Measurements from ENCODE around the gene EZR. TPM values are rescaled to one million over a fixed set of nuclear protein-coding genes. Genes with fewer than 3 reads are reported as not detected.

EZR gene
- total RNA-seq, 4 donors from 2014 or later = 88.0 to 190 (median 177) TPM

DNA sequence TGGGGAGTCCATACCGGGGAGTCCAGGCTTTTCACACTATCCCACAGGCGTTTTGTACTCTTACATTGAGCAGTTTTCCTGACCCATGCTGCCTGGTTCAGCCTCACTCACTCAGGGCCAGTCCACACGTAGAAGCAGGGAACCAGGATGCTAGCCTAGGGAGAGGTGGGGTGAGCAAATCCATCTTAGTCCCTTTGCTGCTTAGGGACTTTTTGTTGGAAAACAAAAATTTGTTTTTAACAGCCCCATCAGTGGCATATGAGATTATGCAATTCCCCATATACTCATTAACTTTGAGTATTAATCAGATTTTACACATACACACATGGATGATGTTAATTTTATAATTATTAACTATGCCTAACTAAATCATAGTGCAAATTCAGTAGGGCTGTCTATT is 84.2 kb downstream of the EZR start:
- Histone ChIP-seq H3K27ac (no peak overlapping the region), H3K4me3 (no peak overlapping the region), H3K9me3 (peaks cover 0 to 22% (median 0%) of the 10 kb centered on the region in 3 donors), H3K4me1 (no peaks in the 10 kb centered on the region), H3K27me3 (no peaks in the 10 kb centered on the region), H3K36me3 (peaks cover 0 to 18% of the 10 kb centered on the region in 2 donors)
- ATAC-seq = no peak
- WGBS, 2 donors (ENCODE audit: low coverage in 1 of 2) = 90 to 94% methylated on average over 2 to 3 of the region's 3 CpGs
- TF ChIP-seq POLR2AphosphoS5 (IDR thresholded peaks at IDR 0.05) (no peak), POLR2A (IDR thresholded peaks at IDR 0.05) (no peak), EP300 (IDR thresholded peaks at IDR 0.05) (no peak)
- TF ChIP-seq, protein P1, sequence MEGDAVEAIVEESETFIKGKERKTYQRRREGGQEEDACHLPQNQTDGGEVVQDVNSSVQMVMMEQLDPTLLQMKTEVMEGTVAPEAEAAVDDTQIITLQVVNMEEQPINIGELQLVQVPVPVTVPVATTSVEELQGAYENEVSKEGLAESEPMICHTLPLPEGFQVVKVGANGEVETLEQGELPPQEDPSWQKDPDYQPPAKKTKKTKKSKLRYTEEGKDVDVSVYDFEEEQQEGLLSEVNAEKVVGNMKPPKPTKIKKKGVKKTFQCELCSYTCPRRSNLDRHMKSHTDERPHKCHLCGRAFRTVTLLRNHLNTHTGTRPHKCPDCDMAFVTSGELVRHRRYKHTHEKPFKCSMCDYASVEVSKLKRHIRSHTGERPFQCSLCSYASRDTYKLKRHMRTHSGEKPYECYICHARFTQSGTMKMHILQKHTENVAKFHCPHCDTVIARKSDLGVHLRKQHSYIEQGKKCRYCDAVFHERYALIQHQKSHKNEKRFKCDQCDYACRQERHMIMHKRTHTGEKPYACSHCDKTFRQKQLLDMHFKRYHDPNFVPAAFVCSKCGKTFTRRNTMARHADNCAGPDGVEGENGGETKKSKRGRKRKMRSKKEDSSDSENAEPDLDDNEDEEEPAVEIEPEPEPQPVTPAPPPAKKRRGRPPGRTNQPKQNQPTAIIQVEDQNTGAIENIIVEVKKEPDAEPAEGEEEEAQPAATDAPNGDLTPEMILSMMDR (IDR thresholded peaks at IDR 0.05) = no peak

DNA sequence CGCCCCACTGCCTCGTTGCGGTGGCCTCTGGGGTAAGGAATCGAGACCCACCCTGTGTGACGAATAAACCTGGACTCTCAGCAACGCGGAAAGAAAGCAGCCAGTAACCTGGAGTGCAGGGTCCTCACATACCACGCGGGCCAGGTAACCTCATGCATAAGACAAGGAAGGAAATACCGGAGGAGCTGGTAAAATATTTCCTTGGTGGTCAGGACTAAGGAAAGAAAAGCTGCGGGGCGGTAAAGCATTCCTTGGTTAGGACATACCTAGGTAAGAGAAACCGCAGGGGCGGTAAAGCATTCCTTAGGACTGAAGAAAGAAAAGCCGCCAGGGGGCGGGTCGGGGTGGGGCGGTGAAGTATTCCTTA is 88.6 kb downstream of the EZR start:
- peaks cover 0 to 13% of the 10 kb centered on the region in 2 donors for H3K36me3 ChIP-seq
- H3K4me1 ChIP-seq = no peaks in the 10 kb centered on the region
- H3K27ac ChIP-seq = no peak overlapping the region
- no peaks in the 10 kb centered on the region for H3K27me3 ChIP-seq
- TF ChIP-seq EP300 (IDR thresholded peaks at IDR 0.05) = no peak
- TF ChIP-seq, protein P1 (IDR thresholded peaks at IDR 0.05) = no peak
- TF ChIP-seq POLR2AphosphoS5 (IDR thresholded peaks at IDR 0.05) = no peak
- no peak for TF ChIP-seq POLR2A (IDR thresholded peaks at IDR 0.05)
- no peak overlapping the region for H3K4me3 ChIP-seq
- WGBS, 2 donors (ENCODE audit: low coverage in 1 of 2) = 70% methylated on average over 2 of the region's 18 CpGs; no CpG with 5 or more reads in 1 of the 2 donors
- H3K9me3 ChIP-seq = peaks cover 0 to 11% (median 0%) of the 10 kb centered on the region in 3 donors
- no peak for ATAC-seq

DNA sequence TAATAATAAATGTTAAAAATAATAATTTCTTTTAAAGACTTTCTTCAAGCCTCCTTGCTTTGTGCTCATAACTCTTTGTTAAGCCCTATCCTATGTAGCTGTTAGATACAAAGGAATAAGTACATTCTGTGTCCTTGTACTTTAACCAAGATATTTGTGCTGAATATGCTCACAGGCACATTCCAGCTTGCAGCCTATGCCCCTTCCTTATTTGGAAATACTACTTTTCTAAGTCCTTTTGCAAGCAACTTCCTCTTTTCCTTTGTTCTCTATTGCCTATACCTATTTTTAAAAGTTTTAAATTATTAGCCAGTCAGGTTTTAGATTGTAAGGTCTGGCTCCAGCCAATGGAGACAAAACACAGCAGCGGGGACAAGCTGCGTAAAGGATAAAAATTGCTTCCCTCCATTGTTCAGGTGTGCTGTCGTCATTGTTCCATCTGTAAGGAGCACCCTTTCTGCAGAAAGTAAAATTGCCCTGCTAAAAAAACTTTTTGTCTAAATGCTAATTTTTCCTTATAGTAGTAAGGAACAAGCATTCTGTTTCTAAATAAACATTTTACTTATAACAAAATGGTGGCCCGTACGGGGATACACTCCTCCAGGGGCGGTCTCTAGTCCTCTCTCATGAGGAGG is 89.1 kb downstream of the EZR start:
- no peaks in the 10 kb centered on the region for H3K27me3 ChIP-seq
- 95 to 100% methylated on average over 3 to 4 of the region's 6 CpGs for WGBS, 2 donors (ENCODE audit: low coverage in 1 of 2)
- H3K36me3 ChIP-seq = peaks cover 0 to 15% of the 10 kb centered on the region in 2 donors
- no peak overlapping the region for H3K4me3 ChIP-seq
- H3K27ac ChIP-seq = no peak overlapping the region
- H3K4me1 ChIP-seq = no peaks in the 10 kb centered on the region
- TF ChIP-seq POLR2AphosphoS5 (IDR thresholded peaks at IDR 0.05) = no peak
- TF ChIP-seq, protein P1 (IDR thresholded peaks at IDR 0.05) = no peak
- TF ChIP-seq POLR2A (IDR thresholded peaks at IDR 0.05) = no peak
- H3K9me3 ChIP-seq = peaks cover 0 to 11% (median 0%) of the 10 kb centered on the region in 3 donors
- no peak for ATAC-seq

DNA sequence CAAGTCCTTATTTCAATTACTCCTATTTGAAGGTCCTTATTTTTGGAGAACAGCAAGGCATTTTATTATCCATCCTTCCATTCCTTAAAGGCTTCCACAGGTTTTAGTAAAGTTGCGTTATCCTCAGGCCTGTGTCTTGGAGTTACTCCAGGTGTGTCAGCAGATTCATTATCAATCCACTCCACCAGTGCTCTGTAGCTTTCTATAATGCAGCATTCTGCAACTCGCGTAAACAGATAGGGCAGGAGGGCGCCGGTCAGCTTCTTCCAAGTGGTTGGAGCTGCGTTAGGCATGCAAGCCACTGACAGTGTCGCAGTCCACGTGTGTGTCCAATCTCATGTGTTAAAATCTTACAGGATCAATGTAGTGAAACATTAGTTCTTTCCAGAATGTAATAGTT is 93.5 kb downstream of the EZR start:
- Histone ChIP-seq H3K9me3 (no peaks in the 10 kb centered on the region), H3K4me1 (no peaks in the 10 kb centered on the region), H3K36me3 (peaks cover 0 to 11% of the 10 kb centered on the region in 2 donors), H3K4me3 (no peak overlapping the region), H3K27me3 (no peaks in the 10 kb centered on the region), H3K27ac (no peak overlapping the region)
- ATAC-seq = no peak
- 93 to 97% methylated on average over 5 to 7 of the region's 8 CpGs for WGBS, 2 donors (ENCODE audit: low coverage in 1 of 2)
- TF ChIP-seq, protein P1 (IDR thresholded peaks at IDR 0.05) = no peak
- no peak for TF ChIP-seq POLR2A (IDR thresholded peaks at IDR 0.05)
- TF ChIP-seq EP300 (IDR thresholded peaks at IDR 0.05) = no peak
- TF ChIP-seq POLR2AphosphoS5 (IDR thresholded peaks at IDR 0.05) = no peak

DNA sequence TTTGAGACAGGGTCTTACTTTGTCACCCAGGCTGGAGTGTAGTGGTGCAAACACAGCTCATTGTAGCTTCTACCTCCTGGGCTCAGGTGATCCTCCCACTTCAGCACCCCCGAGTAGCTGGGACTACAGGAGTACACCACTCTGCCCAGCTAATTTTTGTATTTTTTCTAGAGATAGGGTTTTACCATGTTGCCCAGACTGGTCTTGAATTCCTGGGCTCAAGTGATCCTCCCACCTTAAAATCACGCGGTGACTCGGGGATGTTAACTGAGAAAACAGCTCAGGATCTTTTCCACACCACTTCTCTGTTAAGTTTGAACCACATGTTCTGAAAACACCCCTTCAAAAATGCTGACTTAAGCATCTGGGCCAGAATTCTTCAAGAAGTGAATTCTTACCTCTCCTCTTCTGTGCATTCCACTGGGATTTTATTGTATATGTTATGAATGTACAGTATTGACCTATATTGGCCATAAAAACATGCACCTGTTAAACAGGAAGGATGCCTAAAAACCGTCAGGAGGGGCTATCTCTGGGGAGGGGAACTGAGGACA is 96.9 kb downstream of the EZR start:
- no peak overlapping the region for H3K27ac ChIP-seq
- no peaks in the 10 kb centered on the region for H3K27me3 ChIP-seq
- H3K36me3 ChIP-seq = peaks cover 0 to 27% of the 10 kb centered on the region in 2 donors
- 60 to 95% methylated on average over 2 to 5 of the region's 5 CpGs for WGBS, 2 donors (ENCODE audit: low coverage in 1 of 2)
- H3K4me1 ChIP-seq = no peaks in the 10 kb centered on the region
- ATAC-seq = no peak
- H3K4me3 ChIP-seq = no peak overlapping the region
- no peak for TF ChIP-seq POLR2A (IDR thresholded peaks at IDR 0.05)
- no peak for TF ChIP-seq POLR2AphosphoS5 (IDR thresholded peaks at IDR 0.05)
- no peak for TF ChIP-seq EP300 (IDR thresholded peaks at IDR 0.05)
- TF ChIP-seq, protein P1 (IDR thresholded peaks at IDR 0.05) = no peak
- H3K9me3 ChIP-seq = no peaks in the 10 kb centered on the region
